Stimulated activated CD8-positive, alpha-beta memory T cell treated with anti-CD3 and anti-CD28 coated beads, Interleukin-4, amount 100 ng/mL, for 1 hour (primary cell): ENCODE results near the gene PTPN1.
"Not testable (repeated sequence)": the region's sequence is repeated elsewhere in the genome, so short reads cannot be mapped to it uniquely, and the experiment has no call there.

Experiments used
- DNase-seq, 2 donors: peaks; one replicate each; pipeline ENCODE4 v3.0.0-alpha.2; 2020; ENCODE audit warnings: low read depth in 2 of 2, low spot score in 1 of 2

The PTPN1 gene

GRCh38 chr20:50552979-50553378 lies 42.8 kb downstream of the PTPN1 start:
- no peak for DNase-seq

- no peak for DNase-seq
Observed at GRCh38 chr20:50554694-50555579, 44.8 kb downstream of the PTPN1 start.

- DNase-seq, result no peak
Observed at GRCh38 chr20:50555662-50556061, 45.5 kb downstream of the PTPN1 start.

- no peak for DNase-seq
Observed at GRCh38 chr20:50557549-50558134, 47.5 kb downstream of the PTPN1 start.

- DNase-seq, result no peak
Observed at GRCh38 chr20:50558483-50558925, 48.3 kb downstream of the PTPN1 start.

- DNase-seq, result no peak
Observed at GRCh38 chr20:50559149-50559548, 49.0 kb downstream of the PTPN1 start.

- DNase-seq, result no peak
Observed at GRCh38 chr20:50559856-50560638, 49.9 kb downstream of the PTPN1 start.

GRCh38 chr20:50560867-50561266 lies 50.7 kb downstream of the PTPN1 start:
- no peak for DNase-seq

GRCh38 chr20:50561379-50562078 lies 51.3 kb downstream of the PTPN1 start:
- DNase-seq, result no peak

- DNase-seq, result no peak
Observed at GRCh38 chr20:50562262-50562701, 52.1 kb downstream of the PTPN1 start.

- no peak for DNase-seq
Observed at GRCh38 chr20:50563133-50563944, 53.2 kb downstream of the PTPN1 start.

- no peak for DNase-seq
Observed at GRCh38 chr20:50565383-50565782, 55.2 kb downstream of the PTPN1 start.

GRCh38 chr20:50565871-50566270 lies 55.7 kb downstream of the PTPN1 start:
- no peak for DNase-seq

- no peak for DNase-seq
Observed at GRCh38 chr20:50567860-50568548, 57.8 kb downstream of the PTPN1 start.

- no peak for DNase-seq
Observed at GRCh38 chr20:50568549-50568942, 58.4 kb downstream of the PTPN1 start.

GRCh38 chr20:50569487-50569863 lies 59.3 kb downstream of the PTPN1 start:
- DNase-seq, result not testable (repeated sequence)

GRCh38 chr20:50569864-50570836 lies 60.0 kb downstream of the PTPN1 start:
- no peak for DNase-seq

- no peak for DNase-seq
Observed at GRCh38 chr20:50571466-50571865, 61.3 kb downstream of the PTPN1 start.
